Ovary (tissue), 3 donors: ENCODE results near the gene ARRB2.
"Not testable (repeated sequence)": the region's sequence is repeated elsewhere in the genome, so short reads cannot be mapped to it uniquely, and the experiment has no call there.

Experiments used
- CTCF ChIP-seq, 3 donors: fragments of 450-650 bp in 2 of 3; fragments of 200-600 bp in 1 of 3; IDR thresholded peaks; one replicate each; pipeline versions ENCODE4 v1.5.1 to v1.8.0; 2016 to 2022; ENCODE audit warnings: antibody characterized with exemption in 3 of 3, mild to moderate bottlenecking in 1 of 3
- POLR2A ChIP-seq: fragments of 450-650 bp; IDR thresholded peaks from one replicate; pipeline ENCODE4 v1.6.1; 2017; ENCODE audit warnings: antibody characterized with exemption, mild to moderate bottlenecking, moderate library complexity
- donor health status: DM: no; HTN: no; CAD: no.

- not testable (repeated sequence) for TF ChIP-seq CTCF (IDR thresholded peaks at IDR 0.05); POLR2A
Observed at GRCh38 chr17:4683739-4684138, 26.7 kb upstream of the ARRB2 start.
